Esophagus muscularis mucosa (tissue), 4 donors: ENCODE results near the gene C12orf43. TPM values are rescaled to one million over a fixed set of nuclear protein-coding genes. Genes with fewer than 3 reads are reported as not detected.

ENCODE experiments used
- DNase-seq: peaks from one replicate; pipeline ENCODE4 v3.0.0-alpha.2; 2017; ENCODE audit errors: extremely low spot score
- H3K27ac ChIP-seq, 4 donors: fragments of 200-600 bp; sonication (generic); replicated peaks in 1 of 4; 1 replicate in 3 of 4; 2 replicates in 1 of 4; pipeline ENCODE4 v1.5.1; 2016 to 2019; ENCODE audit warnings: mild to moderate bottlenecking in 1 of 4
- H3K27me3 ChIP-seq, 4 donors: fragments of 200-600 bp; sonication (generic); one replicate each; pipeline versions ENCODE4 v1.5.1 to v1.6.0; 2016 to 2019
- H3K36me3 ChIP-seq, 4 donors: fragments of 200-600 bp; sonication (generic); one replicate each; pipeline ENCODE4 v1.5.1; 2016 to 2019
- H3K4me1 ChIP-seq, 4 donors: fragments of 200-600 bp; sonication (generic); one replicate each; pipeline ENCODE4 v1.5.1; 2016 to 2019
- H3K4me3 ChIP-seq, 4 donors: fragments of 200-600 bp; sonication (generic); 1 replicate in 2 of 4; 2 replicates in 2 of 4; pipeline ENCODE4 v1.5.1; 2016 to 2019; ENCODE audit warnings: mild to moderate bottlenecking in 4 of 4, moderate library complexity in 1 of 4
- H3K9me3 ChIP-seq, 4 donors: fragments of 200-600 bp; sonication (generic); 1 replicate in 3 of 4; 2 replicates in 1 of 4; pipeline ENCODE4 v1.5.1; 2016 to 2019
- EP300 ChIP-seq: sonication (generic); formaldehyde crosslinking; IDR thresholded peaks from one replicate; pipeline ENCODE4 v1.6.1; 2017; ENCODE audit warnings: antibody characterized with exemption
- POLR2A ChIP-seq: fragments of 450-650 bp; IDR thresholded peaks from one replicate; pipeline ENCODE4 v1.6.1; 2017; ENCODE audit warnings: antibody characterized with exemption, moderate library complexity, mild to moderate bottlenecking, low read depth
- POLR2AphosphoS5 ChIP-seq, 2 donors: sonication (generic); formaldehyde crosslinking; IDR thresholded peaks; one replicate each; pipeline ENCODE4 v1.6.1; 2017; ENCODE audit warnings: antibody characterized with exemption in 2 of 2
- WGBS: methylation state at CpG from one replicate; pipeline ENCODE4 v1.1.5; 2018; 5-methylcytosine and 5-hydroxymethylcytosine counted together
- intact Hi-C: fragments of 100-400 bp; cut with DNase I; formaldehyde crosslinking; loops from one replicate; pipeline ENCODE4 v1.15.1; 2023
- total RNA-seq, 4 donors: library from RNA; depleted of rRNA; stranded (reverse); fragments of >200 nt; gene quantifications; one replicate each; pipeline versions ENCODE4 v1.1.0 to v1.2.1, GENCODE V29; 2016
- TF ChIP-seq, protein P1 (sequence below), 3 experiments: fragments of 200-600 bp in 2 of 3; fragments of 450-650 bp in 1 of 3; sonication (generic) in 2 of 3; IDR thresholded peaks; one replicate each; pipeline ENCODE4 v1.5.1; 2017 to 2019; ENCODE audit warnings: antibody characterized with exemption in 3 of 3, mild to moderate bottlenecking in 2 of 3, moderate library complexity in 1 of 3

The C12orf43 gene
- total RNA-seq, 4 donors from 2014 or later: 14.5 to 22.6 (median 18.5) TPM

DNA sequence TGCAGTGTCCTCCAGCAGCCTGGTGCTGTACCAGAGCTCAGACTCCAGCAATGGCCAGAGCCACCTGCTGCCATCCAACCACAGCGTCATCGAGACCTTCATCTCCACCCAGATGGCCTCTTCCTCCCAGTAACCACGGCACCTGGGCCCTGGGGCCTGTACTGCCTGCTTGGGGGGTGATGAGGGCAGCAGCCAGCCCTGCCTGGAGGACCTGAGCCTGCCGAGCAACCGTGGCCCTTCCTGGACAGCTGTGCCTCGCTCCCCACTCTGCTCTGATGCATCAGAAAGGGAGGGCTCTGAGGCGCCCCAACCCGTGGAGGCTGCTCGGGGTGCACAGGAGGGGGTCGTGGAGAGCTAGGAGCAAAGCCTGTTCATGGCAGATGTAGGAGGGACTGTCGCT, 15.2 kb downstream of the C12orf43 start:
- Histone ChIP-seq H3K27me3 (peaks cover 0 to 33% (median 7%) of the 10 kb centered on the region in 4 donors), H3K9me3 (no peaks in the 10 kb centered on the region), H3K4me1 (peaks cover 0 to 7% (median 0%) of the 10 kb centered on the region in 4 donors), H3K4me3 (no peak overlapping the region), H3K36me3 (peaks cover 10 to 55% (median 49%) of the 10 kb centered on the region in 4 donors), H3K27ac (no peak overlapping the region)
- intact Hi-C loops: no loop called here
- WGBS: no CpG with 5 or more reads among the region's 11 CpGs
- TF ChIP-seq POLR2AphosphoS5 (IDR thresholded peaks at IDR 0.05) (no peak), EP300 (no peak), POLR2A (no peak)
- TF ChIP-seq, protein P1, sequence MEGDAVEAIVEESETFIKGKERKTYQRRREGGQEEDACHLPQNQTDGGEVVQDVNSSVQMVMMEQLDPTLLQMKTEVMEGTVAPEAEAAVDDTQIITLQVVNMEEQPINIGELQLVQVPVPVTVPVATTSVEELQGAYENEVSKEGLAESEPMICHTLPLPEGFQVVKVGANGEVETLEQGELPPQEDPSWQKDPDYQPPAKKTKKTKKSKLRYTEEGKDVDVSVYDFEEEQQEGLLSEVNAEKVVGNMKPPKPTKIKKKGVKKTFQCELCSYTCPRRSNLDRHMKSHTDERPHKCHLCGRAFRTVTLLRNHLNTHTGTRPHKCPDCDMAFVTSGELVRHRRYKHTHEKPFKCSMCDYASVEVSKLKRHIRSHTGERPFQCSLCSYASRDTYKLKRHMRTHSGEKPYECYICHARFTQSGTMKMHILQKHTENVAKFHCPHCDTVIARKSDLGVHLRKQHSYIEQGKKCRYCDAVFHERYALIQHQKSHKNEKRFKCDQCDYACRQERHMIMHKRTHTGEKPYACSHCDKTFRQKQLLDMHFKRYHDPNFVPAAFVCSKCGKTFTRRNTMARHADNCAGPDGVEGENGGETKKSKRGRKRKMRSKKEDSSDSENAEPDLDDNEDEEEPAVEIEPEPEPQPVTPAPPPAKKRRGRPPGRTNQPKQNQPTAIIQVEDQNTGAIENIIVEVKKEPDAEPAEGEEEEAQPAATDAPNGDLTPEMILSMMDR (IDR thresholded peaks at IDR 0.05): no peak
- no peak for DNase-seq

- TF ChIP-seq POLR2AphosphoS5 (IDR thresholded peaks at IDR 0.05) (no peak), EP300 (no peak)
Measured at GRCh38 chr12:121000530-121000929, 15.8 kb downstream of the C12orf43 start.

DNA sequence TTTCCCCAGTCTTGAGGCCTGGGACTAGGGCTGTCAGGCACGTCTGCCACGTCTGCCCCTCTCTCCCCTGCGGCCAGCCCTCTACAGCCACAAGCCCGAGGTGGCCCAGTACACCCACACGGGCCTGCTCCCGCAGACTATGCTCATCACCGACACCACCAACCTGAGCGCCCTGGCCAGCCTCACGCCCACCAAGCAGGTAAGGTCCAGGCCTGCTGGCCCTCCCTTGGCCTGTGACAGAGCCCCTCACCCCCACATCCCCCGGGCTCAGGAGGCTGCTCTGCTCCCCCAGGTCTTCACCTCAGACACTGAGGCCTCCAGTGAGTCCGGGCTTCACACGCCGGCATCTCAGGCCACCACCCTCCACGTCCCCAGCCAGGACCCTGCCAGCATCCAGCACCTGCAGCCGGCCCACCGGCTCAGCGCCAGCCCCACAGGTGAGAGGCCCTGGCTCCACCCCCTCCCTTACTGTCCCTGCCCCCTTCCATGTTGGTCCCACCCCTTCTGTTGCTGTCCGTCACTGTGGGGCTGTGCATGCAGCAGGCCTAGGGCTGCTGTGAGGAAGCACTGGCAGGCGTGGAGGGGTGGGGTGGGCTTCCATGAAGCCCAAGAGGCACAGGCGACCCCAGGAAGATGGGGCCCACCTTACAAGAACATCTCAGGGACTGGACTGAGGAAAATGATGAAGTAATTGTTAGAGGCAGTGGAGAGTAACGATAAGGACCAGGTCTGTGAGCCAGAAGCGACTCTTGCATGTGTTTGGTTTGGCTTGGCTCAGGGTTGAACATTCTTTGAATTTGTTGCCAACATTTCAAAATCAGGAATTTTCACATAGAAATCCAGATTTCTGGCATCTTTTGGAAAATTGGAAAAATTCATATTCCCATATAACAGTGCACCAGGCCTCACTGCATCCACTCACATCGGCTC, 16.8 kb downstream of the C12orf43 start:
- no peaks in the 10 kb centered on the region for H3K9me3 ChIP-seq
- intact Hi-C loops: no loop called here
- H3K36me3 ChIP-seq: peaks cover 6 to 39% (median 35%) of the 10 kb centered on the region in 4 donors
- 40% methylated on average over 20 of the region's 23 CpGs for WGBS
- no peak overlapping the region for H3K27ac ChIP-seq
- no peak overlapping the region for H3K4me3 ChIP-seq
- TF ChIP-seq EP300: no peak
- TF ChIP-seq, protein P1 (IDR thresholded peaks at IDR 0.05): no peak
- no peak for TF ChIP-seq POLR2A
- TF ChIP-seq POLR2AphosphoS5 (IDR thresholded peaks at IDR 0.05): no peak
- peaks cover 0 to 7% (median 0%) of the 10 kb centered on the region in 4 donors for H3K4me1 ChIP-seq
- DNase-seq: no peak
- H3K27me3 ChIP-seq: peaks cover 0 to 35% (median 7%) of the 10 kb centered on the region in 4 donors

More at GRCh38 chr12:121000530-121000929, 15.8 kb downstream of the C12orf43 start:
- peaks cover 0 to 7% (median 0%) of the 10 kb centered on the region in 4 donors for H3K4me1 ChIP-seq
- H3K27me3 ChIP-seq: peaks cover 0 to 35% (median 7%) of the 10 kb centered on the region in 4 donors
- no peak for DNase-seq
- no peaks in the 10 kb centered on the region for H3K9me3 ChIP-seq
- H3K4me3 ChIP-seq: no peak overlapping the region
- intact Hi-C loops: no loop called here
- H3K36me3 ChIP-seq: peaks cover 10 to 50% (median 43%) of the 10 kb centered on the region in 4 donors
- H3K27ac ChIP-seq: no peak overlapping the region
- 81% methylated on average over 8 of the region's 11 CpGs for WGBS

DNA sequence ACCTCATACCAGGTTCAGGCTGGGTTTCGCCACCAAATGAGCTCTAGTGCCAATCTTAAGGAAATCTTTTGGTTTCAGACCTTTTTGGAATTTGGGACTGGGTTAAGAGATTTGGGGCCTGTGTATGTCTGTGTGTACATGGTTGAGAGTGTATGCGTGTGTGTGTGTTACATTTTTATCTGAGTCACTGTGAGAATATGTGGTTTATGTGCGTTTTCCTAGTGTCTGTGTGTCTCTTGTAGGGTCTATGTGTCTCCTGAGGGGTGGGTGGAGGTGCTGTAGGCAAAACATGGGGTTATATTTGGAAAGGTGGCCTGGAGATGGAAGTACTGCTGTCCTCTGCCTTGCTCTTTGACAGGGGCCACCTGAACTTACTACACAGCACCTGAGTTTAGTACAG, 17.9 kb downstream of the C12orf43 start:
- WGBS: 85% methylated on average over 3 of the region's 3 CpGs
- Histone ChIP-seq H3K27me3 (peaks cover 0 to 35% (median 7%) of the 10 kb centered on the region in 4 donors), H3K9me3 (no peaks in the 10 kb centered on the region), H3K36me3 (peaks cover 3 to 29% (median 25%) of the 10 kb centered on the region in 4 donors), H3K4me3 (no peak overlapping the region), H3K27ac (no peak overlapping the region), H3K4me1 (peaks cover 0 to 7% (median 0%) of the 10 kb centered on the region in 4 donors)
- intact Hi-C loops: no loop called here
- DNase-seq: no peak
- TF ChIP-seq POLR2AphosphoS5 (IDR thresholded peaks at IDR 0.05): no peak
- TF ChIP-seq EP300: no peak
- no peak for TF ChIP-seq POLR2A

GRCh38 chr12:120997448-120997847, 18.8 kb downstream of the C12orf43 start:
- H3K4me3 ChIP-seq: no peak overlapping the region
- 100% methylated on average over 1 of the region's 9 CpGs for WGBS
- no peak overlapping the region for H3K27ac ChIP-seq
- H3K36me3 ChIP-seq: peaks cover under 1 to 19% (median 15%) of the 10 kb centered on the region in 4 donors
- peaks cover 0 to 35% (median 7%) of the 10 kb centered on the region in 4 donors for H3K27me3 ChIP-seq
- TF ChIP-seq POLR2A (no peak), POLR2AphosphoS5 (IDR thresholded peaks at IDR 0.05) (no peak), EP300 (no peak)
- TF ChIP-seq, protein P1 (IDR thresholded peaks at IDR 0.05): no peak
- H3K4me1 ChIP-seq: peaks cover 0 to 7% (median 0%) of the 10 kb centered on the region in 4 donors
- intact Hi-C loops: no loop called here
- no peak for DNase-seq
- no peaks in the 10 kb centered on the region for H3K9me3 ChIP-seq
